ENCODE results near the gene SNCAIP.

- no peak for TF ChIP-seq CTCF (IDR thresholded peaks at IDR 0.05)
- no peak for TF ChIP-seq POLR2AphosphoS5 (IDR thresholded peaks at IDR 0.05)
These were observed 100.9 kb downstream of the SNCAIP start for GRCh38 chr5:122412966-122413365.

All from transverse colon (tissue), 4 donors.